H9 (cell line): ENCODE data around the gene ZKSCAN5. TPM values are rescaled to one million over a fixed set of nuclear protein-coding genes. Genes with fewer than 3 reads are reported as not detected.

Experiments used
- DNase-seq: peaks from one replicate; pipeline ENCODE4 v3.0.0-alpha.2; 2017
- H2AFZ ChIP-seq: one replicate; pipeline ENCODE4 v1.6.1; 2013; ENCODE audit warnings: mild to moderate bottlenecking, low read length, control low read depth, moderate library complexity
- H2AK5ac ChIP-seq: 2 replicates; pipeline ENCODE4 v1.6.1; 2013; ENCODE audit warnings: low read length, control low read depth, mixed read lengths; ENCODE audit not compliant: insufficient read length
- H2BK120ac ChIP-seq: one replicate; pipeline ENCODE4 v1.6.1; 2013; ENCODE audit warnings: low read depth, mild to moderate bottlenecking, low read length, control low read depth, inconsistent platforms; ENCODE audit not compliant: poor library complexity, severe bottlenecking
- H2BK12ac ChIP-seq: 2 replicates; pipeline ENCODE4 v1.6.1; 2013; ENCODE audit warnings: low read length, control low read depth, mixed read lengths, low read depth; ENCODE audit not compliant: insufficient read length
- H2BK15ac ChIP-seq: 2 replicates; pipeline ENCODE4 v1.6.1; 2013; ENCODE audit warnings: low read depth, low read length, control low read depth
- H2BK20ac ChIP-seq: one replicate; pipeline ENCODE4 v1.6.1; 2013; ENCODE audit warnings: low read depth, mild to moderate bottlenecking, low read length, control low read depth, inconsistent platforms; ENCODE audit not compliant: poor library complexity, severe bottlenecking
- H2BK5ac ChIP-seq: 2 replicates; pipeline ENCODE4 v1.6.1; 2013; ENCODE audit warnings: low read length, control low read depth, mixed read lengths; ENCODE audit not compliant: insufficient read length
- H3K14ac ChIP-seq: 2 replicates; pipeline ENCODE4 v1.6.1; 2013; ENCODE audit warnings: low read length, control low read depth; ENCODE audit not compliant: insufficient read depth
- H3K18ac ChIP-seq: 2 replicates; pipeline ENCODE4 v1.6.1; 2013; ENCODE audit warnings: low read depth, mild to moderate bottlenecking, mixed read lengths, low read length, control low read depth; ENCODE audit not compliant: insufficient read length
- H3K23ac ChIP-seq: 2 replicates; pipeline ENCODE4 v1.6.1; 2013; ENCODE audit warnings: low read length, control low read depth, mixed read lengths, low read depth; ENCODE audit not compliant: insufficient read length
- H3K23me2 ChIP-seq: 2 replicates; pipeline ENCODE4 v1.6.1; 2013; ENCODE audit warnings: low read depth, mild to moderate bottlenecking, mixed read lengths, low read length, control low read depth; ENCODE audit not compliant: insufficient read length, poor library complexity, severe bottlenecking
- H3K27ac ChIP-seq: 2 replicates; pipeline ENCODE4 v1.5.1; 2013; ENCODE audit warnings: low read length, control low read depth, mixed read lengths, low read depth; ENCODE audit not compliant: insufficient read length
- H3K27me3 ChIP-seq: 2 replicates; pipeline ENCODE4 v1.6.1; 2013; ENCODE audit warnings: low read length, control low read depth, inconsistent platforms; ENCODE audit not compliant: insufficient read depth
- H3K4ac ChIP-seq: 2 replicates; pipeline ENCODE4 v1.6.1; 2013; ENCODE audit warnings: low read depth, mild to moderate bottlenecking, control low read depth, inconsistent platforms, low read length, moderate library complexity
- H3K4me1 ChIP-seq: 2 replicates; pipeline ENCODE4 v1.6.1; 2013; ENCODE audit warnings: low read length, control low read depth, inconsistent platforms; ENCODE audit not compliant: insufficient read depth
- H3K4me2 ChIP-seq: 2 replicates; pipeline ENCODE4 v1.6.1; 2013; ENCODE audit warnings: low read length, control low read depth, mixed read lengths; ENCODE audit not compliant: insufficient read length, insufficient read depth
- H3K56ac ChIP-seq: 2 replicates; pipeline ENCODE4 v1.6.1; 2013; ENCODE audit warnings: low read depth, mild to moderate bottlenecking, mixed read lengths, low read length, control low read depth; ENCODE audit not compliant: insufficient read length
- H3K79me1 ChIP-seq: 2 replicates; pipeline ENCODE4 v1.6.1; 2013; ENCODE audit warnings: low read depth, mild to moderate bottlenecking, moderate library complexity, low read length, control low read depth, inconsistent platforms; ENCODE audit not compliant: insufficient read depth, poor library complexity, severe bottlenecking
- H3K79me2 ChIP-seq: 2 replicates; pipeline ENCODE4 v1.6.1; 2013; ENCODE audit warnings: low read length, control low read depth, inconsistent platforms; ENCODE audit not compliant: insufficient read depth
- H3K9ac ChIP-seq: 2 replicates; pipeline ENCODE4 v1.6.1; 2013; ENCODE audit warnings: low read length, control low read depth, mixed read lengths; ENCODE audit not compliant: insufficient read length; ENCODE audit errors: extremely low read depth
- H3K9me3 ChIP-seq: one replicate; pipeline ENCODE4 v1.6.1; 2013; ENCODE audit warnings: low read depth, low read length, inconsistent platforms; ENCODE audit not compliant: control insufficient read depth
- H3T11ph ChIP-seq: one replicate; pipeline ENCODE4 v1.6.1; 2013; ENCODE audit warnings: mild to moderate bottlenecking, low read length, control low read depth, inconsistent platforms
- H4K20me1 ChIP-seq: one replicate; pipeline ENCODE4 v1.6.1; 2013; ENCODE audit not compliant: control insufficient read depth, insufficient read length, insufficient read depth
- H4K5ac ChIP-seq: 2 replicates; pipeline ENCODE4 v1.6.1; 2013; ENCODE audit warnings: low read depth, mild to moderate bottlenecking, mixed read lengths, low read length, control low read depth; ENCODE audit not compliant: insufficient read length
- H4K8ac ChIP-seq: replicated peaks from 2 replicates; pipeline ENCODE4 v1.6.1; 2013; ENCODE audit warnings: low read length, control low read depth, mixed read lengths, low read depth; ENCODE audit not compliant: insufficient read length
- H4K91ac ChIP-seq: 2 replicates; pipeline ENCODE4 v1.6.1; 2013; ENCODE audit warnings: low read depth, mild to moderate bottlenecking, moderate library complexity, mixed read lengths, low read length, control low read depth; ENCODE audit not compliant: insufficient read length
- H3K27ac Mint-ChIP-seq, 3 experiments: 2 replicates in 2 of 3; 3 replicates in 1 of 3; pipeline ENCODE4 v1.8.0; 2020 to 2021; ENCODE audit warnings: mixed read lengths in 3 of 3, mild to moderate bottlenecking in 1 of 3, moderate library complexity in 1 of 3
- H3K27me3 Mint-ChIP-seq: 2 replicates; pipeline ENCODE4 v1.8.0; 2021; ENCODE audit warnings: low read depth, mild to moderate bottlenecking, moderate library complexity, mixed read lengths
- H3K36me3 Mint-ChIP-seq, 3 experiments: 2 replicates in 2 of 3; 3 replicates in 1 of 3; pipeline ENCODE4 v1.8.0; 2020 to 2021; ENCODE audit warnings: low read depth in 3 of 3, mixed read lengths in 3 of 3; ENCODE audit not compliant: insufficient read depth in 1 of 3
- H3K4me1 Mint-ChIP-seq, 2 experiments: 2 replicates each; pipeline ENCODE4 v1.8.0; 2020; ENCODE audit warnings: mixed read lengths in 2 of 2
- H3K4me3 Mint-ChIP-seq, 2 experiments: 2 replicates in 1 of 2; 3 replicates in 1 of 2; pipeline ENCODE4 v1.8.0; 2020 to 2021; ENCODE audit warnings: mild to moderate bottlenecking in 2 of 2, mixed read lengths in 2 of 2, moderate library complexity in 1 of 2
- H3K9me3 Mint-ChIP-seq, 2 experiments: 2 replicates in 1 of 2; 3 replicates in 1 of 2; pipeline ENCODE4 v1.8.0; 2020; ENCODE audit warnings: mild to moderate bottlenecking in 2 of 2, mixed read lengths in 2 of 2, moderate library complexity in 1 of 2
- WGBS: extraction: QIAGEN DNeasy Blood & Tissue Kit; methylation state at CpG from one replicate; pipeline ENCODE4 v1.1.7; 2013; ENCODE audit warnings: missing lambda C conversion rate, low lambda C conversion rate, mixed read lengths; ENCODE audit not compliant: insufficient read length; ENCODE audit errors: extremely low coverage; 5-methylcytosine and 5-hydroxymethylcytosine counted together
- total RNA-seq: library from RNA; stranded (reverse); gene quantifications from 2 replicates; pipeline ENCODE4 v1.2.1, GENCODE V29; 2021
- TF ChIP-seq, protein P1 (sequence below): fragments of 200-600 bp; sonication (generic); conservative IDR thresholded peaks from 3 replicates; pipeline ENCODE4 v1.8.0; 2021; ENCODE audit warnings: antibody characterized with exemption, mild to moderate bottlenecking

ZKSCAN5 gene
- total RNA-seq, 1 experiment from 2014 or later: 16.6 TPM

DNA sequence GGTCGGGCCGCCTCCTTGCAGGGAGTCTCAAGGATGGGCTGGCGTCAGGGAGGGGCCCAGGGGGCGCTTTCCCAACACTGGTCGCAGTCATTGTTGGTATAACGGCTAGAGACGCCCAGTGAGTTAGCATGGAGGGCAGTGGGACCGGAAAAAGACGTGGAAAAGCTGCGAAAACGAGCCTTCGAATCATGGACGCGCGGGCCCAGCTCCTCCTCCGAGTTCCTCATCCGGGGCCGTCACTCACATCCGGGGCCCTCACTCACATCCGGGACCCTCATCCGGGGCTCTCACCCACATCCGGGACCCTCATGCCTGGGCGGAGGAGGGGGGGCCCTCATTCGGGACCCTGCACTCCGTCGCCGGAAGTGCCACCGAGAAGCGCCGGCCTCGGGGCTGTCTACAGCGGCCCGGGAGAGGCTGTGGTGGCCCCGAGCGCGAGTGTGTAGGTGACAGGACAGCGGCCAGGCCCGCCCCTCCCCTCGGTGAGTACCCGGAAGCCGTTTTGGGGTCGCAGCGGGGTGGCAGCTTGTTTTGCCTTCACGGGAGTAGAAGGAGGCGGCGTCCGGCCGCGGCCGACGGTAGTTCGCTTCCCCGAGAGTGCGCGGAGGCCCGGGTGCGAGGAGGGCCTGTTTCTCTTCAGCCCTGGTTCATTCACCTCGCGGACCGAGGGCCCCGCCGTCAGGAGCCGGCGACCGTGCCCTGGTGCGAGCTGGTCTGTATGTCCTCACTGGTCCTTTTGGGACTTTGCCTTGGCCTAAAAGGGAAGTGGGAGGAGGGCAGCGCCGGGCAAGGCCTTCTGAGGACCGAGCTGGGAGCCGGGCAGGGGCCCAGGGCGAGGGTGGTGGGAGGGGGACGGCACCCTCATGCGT lies 54.1 kb downstream of the ZKSCAN5 start, which contains the start of gene ZNF655:
Gene ZNF655 (plus strand): TSS at position 337 of the 869 bp plus-strand sequence. CDS start 1,918 bp downstream, outside the sequence.
- peak within 1 kb of the TSS; percentile 23 for H4K8ac ChIP-seq
- peak within 1 kb of the TSS; percentile 6 for H2BK12ac ChIP-seq
- Mint-ChIP-seq H3K27me3 (no peaks in the 10 kb centered on the region), H3K9me3 (no peaks in the 10 kb centered on the region), H3K4me1 (peaks cover 5 to 6% of the 10 kb centered on the region in 2 experiments), H3K36me3 (peaks cover 30 to 38% (median 37%) of the 10 kb centered on the region in 3 experiments), H3K4me3 (peak within 1 kb of the TSS; percentile 94 to 99), H3K27ac (peak within 1 kb of the TSS; percentile 96 to 99 (median 99))
- no peak within 1 kb of the TSS for H2BK20ac ChIP-seq
- H3K4me1 ChIP-seq: no peaks in the 10 kb centered on the region
- H4K20me1 ChIP-seq: no peaks in the 10 kb centered on the region
- H3K9me3 ChIP-seq: no peaks in the 10 kb centered on the region
- no peak within 1 kb of the TSS for H2AK5ac ChIP-seq
- no peak within 1 kb of the TSS for H3T11ph ChIP-seq
- H3K4me2 ChIP-seq: peak within 1 kb of the TSS; percentile 58
- peaks cover 3% of the 10 kb centered on the region for H3K79me1 ChIP-seq
- peak within 1 kb of the TSS; percentile 79 for H2AFZ ChIP-seq
- peak within 1 kb of the TSS; percentile 97 for H3K18ac ChIP-seq
- no peak within 1 kb of the TSS for H2BK120ac ChIP-seq
- no peaks in the 10 kb centered on the region for H3K27me3 ChIP-seq
- peak within 1 kb of the TSS; percentile 39 for H3K27ac ChIP-seq
- peak within 1 kb of the TSS; percentile 4 for H3K56ac ChIP-seq
- no peaks in the 10 kb centered on the region for H3K23me2 ChIP-seq
- no peak within 1 kb of the TSS for H3K23ac ChIP-seq
- H2BK15ac ChIP-seq: no peak within 1 kb of the TSS
- H4K91ac ChIP-seq: peak within 1 kb of the TSS; percentile 78
- TF ChIP-seq, protein P1, sequence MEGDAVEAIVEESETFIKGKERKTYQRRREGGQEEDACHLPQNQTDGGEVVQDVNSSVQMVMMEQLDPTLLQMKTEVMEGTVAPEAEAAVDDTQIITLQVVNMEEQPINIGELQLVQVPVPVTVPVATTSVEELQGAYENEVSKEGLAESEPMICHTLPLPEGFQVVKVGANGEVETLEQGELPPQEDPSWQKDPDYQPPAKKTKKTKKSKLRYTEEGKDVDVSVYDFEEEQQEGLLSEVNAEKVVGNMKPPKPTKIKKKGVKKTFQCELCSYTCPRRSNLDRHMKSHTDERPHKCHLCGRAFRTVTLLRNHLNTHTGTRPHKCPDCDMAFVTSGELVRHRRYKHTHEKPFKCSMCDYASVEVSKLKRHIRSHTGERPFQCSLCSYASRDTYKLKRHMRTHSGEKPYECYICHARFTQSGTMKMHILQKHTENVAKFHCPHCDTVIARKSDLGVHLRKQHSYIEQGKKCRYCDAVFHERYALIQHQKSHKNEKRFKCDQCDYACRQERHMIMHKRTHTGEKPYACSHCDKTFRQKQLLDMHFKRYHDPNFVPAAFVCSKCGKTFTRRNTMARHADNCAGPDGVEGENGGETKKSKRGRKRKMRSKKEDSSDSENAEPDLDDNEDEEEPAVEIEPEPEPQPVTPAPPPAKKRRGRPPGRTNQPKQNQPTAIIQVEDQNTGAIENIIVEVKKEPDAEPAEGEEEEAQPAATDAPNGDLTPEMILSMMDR: no peak
- no peak within 1 kb of the TSS for H3K4ac ChIP-seq
- peak; percentile 94 for DNase-seq
- H3K14ac ChIP-seq: peak within 1 kb of the TSS; percentile 98
- WGBS: no CpG with 5 or more reads among the region's 73 CpGs
- peak within 1 kb of the TSS; percentile 95 for H3K9ac ChIP-seq
- peaks cover 4% of the 10 kb centered on the region; the same call in 1 of the 2 replicates for H3K79me2 ChIP-seq
- H2BK5ac ChIP-seq: peak within 1 kb of the TSS; percentile 48
- no peak within 1 kb of the TSS for H4K5ac ChIP-seq
